ENCODE measurements around the gene KLHL4.

- TF ChIP-seq EZH2 (optimal IDR thresholded peaks at IDR 0.05; ENCODE audit: low read depth, low read length) = no peak
- TF ChIP-seq, protein P1, sequence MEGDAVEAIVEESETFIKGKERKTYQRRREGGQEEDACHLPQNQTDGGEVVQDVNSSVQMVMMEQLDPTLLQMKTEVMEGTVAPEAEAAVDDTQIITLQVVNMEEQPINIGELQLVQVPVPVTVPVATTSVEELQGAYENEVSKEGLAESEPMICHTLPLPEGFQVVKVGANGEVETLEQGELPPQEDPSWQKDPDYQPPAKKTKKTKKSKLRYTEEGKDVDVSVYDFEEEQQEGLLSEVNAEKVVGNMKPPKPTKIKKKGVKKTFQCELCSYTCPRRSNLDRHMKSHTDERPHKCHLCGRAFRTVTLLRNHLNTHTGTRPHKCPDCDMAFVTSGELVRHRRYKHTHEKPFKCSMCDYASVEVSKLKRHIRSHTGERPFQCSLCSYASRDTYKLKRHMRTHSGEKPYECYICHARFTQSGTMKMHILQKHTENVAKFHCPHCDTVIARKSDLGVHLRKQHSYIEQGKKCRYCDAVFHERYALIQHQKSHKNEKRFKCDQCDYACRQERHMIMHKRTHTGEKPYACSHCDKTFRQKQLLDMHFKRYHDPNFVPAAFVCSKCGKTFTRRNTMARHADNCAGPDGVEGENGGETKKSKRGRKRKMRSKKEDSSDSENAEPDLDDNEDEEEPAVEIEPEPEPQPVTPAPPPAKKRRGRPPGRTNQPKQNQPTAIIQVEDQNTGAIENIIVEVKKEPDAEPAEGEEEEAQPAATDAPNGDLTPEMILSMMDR (IDR thresholded peaks at IDR 0.05; ENCODE audit: low read length) = no peak
Measured at GRCh38 chrX:87702795-87703194, 185.2 kb downstream of the KLHL4 start.
